CD8-positive, alpha-beta memory T cell (primary cell): ENCODE data around the gene IGLL5. TPM values are rescaled to one million over a fixed set of nuclear protein-coding genes. Genes with fewer than 3 reads are reported as not detected.

Experiments
- CTCF ChIA-PET: fragments of 350-600 bp; sonication (Branson Sonifier 250); formaldehyde crosslinking; loops from one replicate; lab custom pipeline; 2021; ENCODE audit warnings: antibody characterized with exemption; lab: Charles Lee
- POLR2A ChIA-PET: fragments of 350-600 bp; sonication (Branson Sonifier 250); formaldehyde crosslinking; loops from one replicate; lab custom pipeline; 2021; ENCODE audit warnings: antibody characterized with exemption; lab: Charles Lee
- DNase-seq, 5 donors: peaks; one replicate each; pipeline versions ENCODE4 v3.0.0 to v3.0.0-alpha.2; 2020 to 2022; ENCODE audit warnings: mixed read lengths in 1 of 5
- H3K27ac ChIP-seq: one replicate; pipeline ENCODE4 v1.7.0; 2013; ENCODE audit warnings: low read depth, mild to moderate bottlenecking, low read length, moderate library complexity
- H3K27me3 ChIP-seq: 2 replicates; pipeline ENCODE4 v1.7.0; 2013; ENCODE audit warnings: low read length, mild to moderate bottlenecking; ENCODE audit not compliant: insufficient read depth, poor library complexity, severe bottlenecking
- H3K36me3 ChIP-seq: 2 replicates; pipeline ENCODE4 v1.7.0; 2013; ENCODE audit warnings: mild to moderate bottlenecking, low read length, moderate library complexity; ENCODE audit not compliant: insufficient read depth
- H3K4me1 ChIP-seq: 2 replicates; pipeline ENCODE4 v1.7.0; 2013; ENCODE audit warnings: mild to moderate bottlenecking, low read length, moderate library complexity; ENCODE audit not compliant: insufficient read depth
- H3K4me3 ChIP-seq: 2 replicates; pipeline ENCODE4 v1.7.0; 2013; ENCODE audit warnings: mild to moderate bottlenecking, low read length
- H3K9me3 ChIP-seq: 2 replicates; pipeline ENCODE4 v1.7.0; 2013; ENCODE audit warnings: mild to moderate bottlenecking, low read length
- H3K27ac Mint-ChIP-seq, 8 donors: one replicate each; pipeline ENCODE4 v1.8.0; 2020 to 2021; ENCODE audit warnings: mixed read lengths in 8 of 8, mild to moderate bottlenecking in 6 of 8, inconsistent platforms in 3 of 8, moderate library complexity in 3 of 8
- H3K27me3 Mint-ChIP-seq, 2 donors: one replicate each; pipeline ENCODE4 v1.8.0; 2020 to 2021; ENCODE audit warnings: mixed read lengths in 2 of 2, mild to moderate bottlenecking in 1 of 2, moderate library complexity in 1 of 2
- H3K36me3 Mint-ChIP-seq, 3 donors: one replicate each; pipeline ENCODE4 v1.8.0; 2020 to 2021; ENCODE audit warnings: mixed read lengths in 3 of 3, inconsistent platforms in 1 of 3, mild to moderate bottlenecking in 1 of 3
- H3K4me1 Mint-ChIP-seq, 3 donors: one replicate each; pipeline ENCODE4 v1.8.0; 2020 to 2021; ENCODE audit warnings: mixed read lengths in 3 of 3, inconsistent platforms in 1 of 3, mild to moderate bottlenecking in 1 of 3
- H3K4me3 Mint-ChIP-seq, 7 donors: one replicate each; pipeline ENCODE4 v1.8.0; 2020 to 2021; ENCODE audit warnings: mixed read lengths in 7 of 7, mild to moderate bottlenecking in 6 of 7, moderate library complexity in 4 of 7, inconsistent platforms in 2 of 7
- H3K9me3 Mint-ChIP-seq, 5 donors: one replicate each; pipeline ENCODE4 v1.8.0; 2020 to 2022; ENCODE audit warnings: mixed read lengths in 5 of 5, mild to moderate bottlenecking in 3 of 5, moderate library complexity in 2 of 5, inconsistent platforms in 1 of 5
- polyA plus RNA-seq: library from polyadenylated mRNA; unstranded; fragments of 300-500 nt; fragmentation: Illumina TruSeq; gene quantifications from one replicate; pipeline ENCODE4 v1.2.3, GENCODE V29; 2021
- total RNA-seq, 2 experiments: library from RNA; stranded (reverse); gene quantifications; one replicate each; pipeline ENCODE4 v1.2.3, GENCODE V29; 2021

IGLL5 gene
- total and polyA plus RNA-seq, 3 experiments from 2014 or later = not detected

DNA sequence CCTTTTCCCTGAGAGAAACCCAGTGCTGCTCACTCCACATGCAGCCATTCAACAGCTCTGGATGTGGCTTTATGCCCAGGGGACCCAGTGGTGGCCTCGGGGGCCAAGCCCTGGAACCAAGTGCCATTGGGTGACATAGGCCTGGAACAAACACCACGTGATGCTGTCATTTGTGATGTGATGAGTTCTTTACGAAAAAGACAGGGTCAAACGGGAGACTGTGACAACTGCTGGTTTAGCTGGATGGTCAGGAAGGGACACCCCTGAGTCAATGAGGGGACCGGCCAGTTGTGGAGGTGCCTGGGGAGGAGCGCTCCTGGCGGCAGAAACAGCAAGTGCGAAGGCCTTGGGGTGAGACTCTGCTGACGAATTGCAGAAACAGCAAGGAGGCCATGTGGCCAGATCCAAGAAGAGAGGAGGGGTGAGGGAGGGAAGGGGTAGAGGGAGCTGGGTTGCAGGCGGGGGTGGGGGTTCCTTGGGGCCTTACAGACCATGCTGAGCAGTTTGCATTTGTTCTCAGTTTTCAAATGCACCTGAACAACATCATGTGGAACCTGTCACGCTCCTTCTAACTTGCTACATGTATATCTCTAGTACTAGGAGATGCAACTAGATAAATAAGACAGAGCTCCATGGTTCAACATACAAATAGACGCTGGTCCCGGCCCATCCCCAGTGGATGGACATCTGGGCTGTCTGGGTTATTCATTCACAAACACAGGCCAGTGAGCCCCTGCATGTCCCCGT lies 56.1 kb downstream of the IGLL5 start:
- Mint-ChIP-seq H3K4me1 (peaks cover 2 to 11% (median 5%) of the 10 kb centered on the region in 3 donors), H3K27ac (no peak overlapping the region), H3K4me3 (no peak overlapping the region), H3K27me3 (peaks cover under 1 to 4% of the 10 kb centered on the region in 2 donors), H3K36me3 (no peaks in the 10 kb centered on the region), H3K9me3 (no peaks in the 10 kb centered on the region)
- Histone ChIP-seq H3K9me3 (no peaks in the 10 kb centered on the region), H3K27me3 (no peaks in the 10 kb centered on the region), H3K36me3 (no peaks in the 10 kb centered on the region), H3K27ac (no peak overlapping the region), H3K4me3 (no peak overlapping the region), H3K4me1 (no peaks in the 10 kb centered on the region)
- peak in 1 of 5 donors; percentile 39 for DNase-seq
- POLR2A ChIA-PET = no interaction called here
- CTCF ChIA-PET = interaction anchor here (0.7 to 4.2 kb wide), 7 partner anchors 12 to 234 kb away, joined by 3 to 17 read pairs (median 3); no protein-coding TSS in a partner anchor

DNA sequence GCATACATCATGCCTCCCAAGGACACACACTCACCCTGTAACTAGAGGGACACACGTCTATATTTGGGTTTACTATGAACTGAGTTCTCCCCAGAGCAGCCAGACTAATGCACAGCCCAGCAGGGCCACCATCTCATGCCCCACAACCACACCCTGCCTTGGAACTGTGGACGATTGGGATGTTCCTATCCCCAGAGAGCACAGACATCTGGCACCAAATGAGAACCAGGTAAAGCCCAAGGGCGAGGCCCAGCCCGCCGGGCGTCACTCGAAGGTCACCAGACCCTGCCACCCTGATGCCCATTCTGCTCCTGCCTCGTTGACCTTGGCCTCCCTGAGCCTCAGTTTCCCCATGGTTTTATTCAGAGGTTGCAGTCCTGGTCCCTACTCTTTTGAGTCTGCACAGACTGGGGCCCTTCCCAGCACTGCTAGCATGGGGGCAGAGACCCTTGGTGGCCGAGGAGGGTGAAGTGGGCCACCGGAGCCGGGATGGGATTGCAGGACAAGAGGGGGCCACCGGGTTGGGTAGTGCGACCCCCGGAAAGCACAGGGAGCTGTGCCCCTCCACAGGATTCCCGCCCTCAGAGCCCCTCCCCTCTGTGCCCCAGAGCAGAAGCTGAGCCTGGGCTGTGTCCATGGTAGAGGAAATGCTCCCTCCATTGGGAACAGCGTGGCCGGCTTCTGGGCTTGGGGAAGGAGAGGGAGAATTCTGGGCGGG lies 56.8 kb downstream of the IGLL5 start:
- H3K27me3 ChIP-seq = no peaks in the 10 kb centered on the region
- peaks cover 2 to 4% of the 10 kb centered on the region in 2 donors for H3K27me3 Mint-ChIP-seq
- peak in 1 of 5 donors; percentile 28 for DNase-seq
- no peaks in the 10 kb centered on the region for H3K4me1 ChIP-seq
- H3K36me3 ChIP-seq = no peaks in the 10 kb centered on the region
- H3K4me1 Mint-ChIP-seq = peaks cover 2 to 9% (median 5%) of the 10 kb centered on the region in 3 donors
- no peak overlapping the region for H3K4me3 ChIP-seq
- H3K27ac Mint-ChIP-seq = no peak overlapping the region
- no peak overlapping the region for H3K4me3 Mint-ChIP-seq
- no peaks in the 10 kb centered on the region for H3K36me3 Mint-ChIP-seq
- CTCF ChIA-PET = interaction anchor here (0.7 to 4.2 kb wide), 8 partner anchors 11 to 235 kb away, joined by 3 to 17 read pairs (median 3); no protein-coding TSS in a partner anchor
- no peaks in the 10 kb centered on the region for H3K9me3 ChIP-seq
- H3K27ac ChIP-seq = no peak overlapping the region
- H3K9me3 Mint-ChIP-seq = no peaks in the 10 kb centered on the region
- POLR2A ChIA-PET = no interaction called here

DNA sequence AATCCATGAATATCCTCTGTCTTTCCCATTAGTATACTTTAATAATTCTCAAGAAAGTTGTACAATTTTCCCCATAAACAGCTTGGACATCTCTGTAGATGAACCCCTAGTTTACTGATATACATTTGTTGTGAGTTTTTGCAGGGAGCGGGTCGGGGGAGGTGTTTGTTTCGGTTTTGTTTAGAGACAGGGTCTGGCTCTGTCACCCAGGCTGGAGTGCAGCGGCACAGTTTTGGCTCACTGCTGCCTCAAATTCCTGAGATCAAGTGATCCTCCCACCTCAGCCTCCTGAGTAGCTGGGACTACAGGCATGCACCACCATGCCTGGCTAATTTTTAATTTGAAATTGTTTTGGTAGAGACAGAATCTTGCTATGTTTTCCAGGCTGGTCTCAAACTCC lies 57.6 kb downstream of the IGLL5 start:
- no peaks in the 10 kb centered on the region for H3K9me3 ChIP-seq
- H3K4me3 ChIP-seq = no peak overlapping the region
- H3K9me3 Mint-ChIP-seq = no peaks in the 10 kb centered on the region
- peaks cover 2 to 10% of the 10 kb centered on the region in 2 donors for H3K27me3 Mint-ChIP-seq
- no peaks in the 10 kb centered on the region for H3K4me1 ChIP-seq
- no peaks in the 10 kb centered on the region for H3K27me3 ChIP-seq
- H3K27ac Mint-ChIP-seq = no peak overlapping the region
- CTCF ChIA-PET = interaction anchor here (0.8 to 4.2 kb wide), 4 partner anchors 11 to 192 kb away, joined by 3 to 17 read pairs (median 4); no protein-coding TSS in a partner anchor
- no peak overlapping the region for H3K4me3 Mint-ChIP-seq
- peaks cover 2 to 5% (median 4%) of the 10 kb centered on the region in 3 donors for H3K4me1 Mint-ChIP-seq
- POLR2A ChIA-PET = no interaction called here
- no peaks in the 10 kb centered on the region for H3K36me3 Mint-ChIP-seq
- H3K27ac ChIP-seq = no peak overlapping the region
- H3K36me3 ChIP-seq = no peaks in the 10 kb centered on the region
- DNase-seq = no peak

Other genes with a start within 250 kb of the IGLL5 start
- not detected for gene GGTLC2, start 243.2 kb upstream of the IGLL5 start, total RNA-seq
- gene GGTLC2, start 243.2 kb upstream of the IGLL5 start, polyA plus RNA-seq = not detected
- 1 to 10 TPM; 2.0 to 2.6 TPM for gene GNAZ, start 182.7 kb downstream of the IGLL5 start, total RNA-seq
- gene GNAZ, start 182.7 kb downstream of the IGLL5 start, polyA plus RNA-seq = 0.53 TPM